Right lobe of liver (tissue), 4 donors: Measurements from ENCODE around the gene BTAF1.

Experiments used
- CTCF ChIP-seq, 4 donors: fragments of 200-600 bp in 3 of 4; fragments of 450-650 bp in 1 of 4; IDR thresholded peaks; one replicate each; pipeline versions ENCODE4 v1.5.1 to v1.8.0; 2016 to 2022; ENCODE audit warnings: antibody characterized with exemption in 4 of 4, mild to moderate bottlenecking in 2 of 4
- POLR2A ChIP-seq: fragments of 450-650 bp; IDR thresholded peaks from one replicate; pipeline ENCODE4 v1.6.1; 2017; ENCODE audit warnings: antibody characterized with exemption, mild to moderate bottlenecking
- donor health status: DM: no; HTN: no; CAD: no.
- donor health status: DM: no; HTN: no; CAD: no.
- donor health status: DM: no; HTN: yes; CAD: no.

- no peak for TF ChIP-seq CTCF (IDR thresholded peaks at IDR 0.05)
- TF ChIP-seq POLR2A: no peak
These were observed 30.5 kb upstream of the BTAF1 start for GRCh38 chr10:91893051-91893450.
